ENCODE measurements around the gene EGLN3. TPM values are rescaled to one million over a fixed set of nuclear protein-coding genes. Genes with fewer than 3 reads are reported as not detected.

The EGLN3 gene
- polyA plus RNA-seq, 1 donor from 2014 or later: not detected

DNA sequence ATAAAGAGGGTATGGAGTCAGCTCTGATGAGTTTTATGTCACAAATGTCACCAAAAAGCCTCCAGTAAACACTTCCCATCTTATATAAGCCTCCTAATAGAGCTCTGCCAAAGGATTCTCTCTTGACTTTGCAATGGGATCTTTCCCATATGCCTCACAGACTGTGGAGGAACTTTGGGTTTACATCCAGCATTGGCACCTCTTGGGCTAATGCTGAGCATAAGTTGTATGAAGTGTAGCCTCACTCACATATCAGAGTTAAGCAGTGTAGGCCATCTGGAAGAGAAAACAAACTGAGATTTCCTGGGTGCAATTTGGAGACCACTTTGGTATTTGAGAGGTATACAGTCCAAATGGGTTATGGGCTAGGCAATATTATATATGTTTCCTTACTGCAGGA is 24.9 kb downstream of the EGLN3 start:
- no peak overlapping the region for H2AFZ ChIP-seq (ENCODE audit: low read depth, low read length)
- H3K27ac ChIP-seq (ENCODE audit: low read length): no peak overlapping the region
- no peak overlapping the region for H3K9ac ChIP-seq (ENCODE audit: low read length)
- no peaks in the 10 kb centered on the region for H3K9me3 ChIP-seq (ENCODE audit: low read length)
- H3K36me3 ChIP-seq (ENCODE audit: insufficient read depth, low read length): no peaks in the 10 kb centered on the region
- no peaks in the 10 kb centered on the region for H3K79me2 ChIP-seq (replicated peaks; ENCODE audit: insufficient read depth, low read length)
- no peak overlapping the region for H3K4me3 ChIP-seq (ENCODE audit: low read length)
- TF ChIP-seq RAD21 (conservative IDR thresholded peaks at IDR 0.05): no peak
- TF ChIP-seq TAF1 (IDR thresholded peaks at IDR 0.05; ENCODE audit: low read depth): no peak
- TF ChIP-seq, protein P1, sequence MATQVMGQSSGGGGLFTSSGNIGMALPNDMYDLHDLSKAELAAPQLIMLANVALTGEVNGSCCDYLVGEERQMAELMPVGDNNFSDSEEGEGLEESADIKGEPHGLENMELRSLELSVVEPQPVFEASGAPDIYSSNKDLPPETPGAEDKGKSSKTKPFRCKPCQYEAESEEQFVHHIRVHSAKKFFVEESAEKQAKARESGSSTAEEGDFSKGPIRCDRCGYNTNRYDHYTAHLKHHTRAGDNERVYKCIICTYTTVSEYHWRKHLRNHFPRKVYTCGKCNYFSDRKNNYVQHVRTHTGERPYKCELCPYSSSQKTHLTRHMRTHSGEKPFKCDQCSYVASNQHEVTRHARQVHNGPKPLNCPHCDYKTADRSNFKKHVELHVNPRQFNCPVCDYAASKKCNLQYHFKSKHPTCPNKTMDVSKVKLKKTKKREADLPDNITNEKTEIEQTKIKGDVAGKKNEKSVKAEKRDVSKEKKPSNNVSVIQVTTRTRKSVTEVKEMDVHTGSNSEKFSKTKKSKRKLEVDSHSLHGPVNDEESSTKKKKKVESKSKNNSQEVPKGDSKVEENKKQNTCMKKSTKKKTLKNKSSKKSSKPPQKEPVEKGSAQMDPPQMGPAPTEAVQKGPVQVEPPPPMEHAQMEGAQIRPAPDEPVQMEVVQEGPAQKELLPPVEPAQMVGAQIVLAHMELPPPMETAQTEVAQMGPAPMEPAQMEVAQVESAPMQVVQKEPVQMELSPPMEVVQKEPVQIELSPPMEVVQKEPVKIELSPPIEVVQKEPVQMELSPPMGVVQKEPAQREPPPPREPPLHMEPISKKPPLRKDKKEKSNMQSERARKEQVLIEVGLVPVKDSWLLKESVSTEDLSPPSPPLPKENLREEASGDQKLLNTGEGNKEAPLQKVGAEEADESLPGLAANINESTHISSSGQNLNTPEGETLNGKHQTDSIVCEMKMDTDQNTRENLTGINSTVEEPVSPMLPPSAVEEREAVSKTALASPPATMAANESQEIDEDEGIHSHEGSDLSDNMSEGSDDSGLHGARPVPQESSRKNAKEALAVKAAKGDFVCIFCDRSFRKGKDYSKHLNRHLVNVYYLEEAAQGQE (IDR thresholded peaks at IDR 0.05; ENCODE audit: borderline replicate concordance): no peak
- no peak for TF ChIP-seq SMC3 (conservative IDR thresholded peaks at IDR 0.05; ENCODE audit: poor library complexity)
- TF ChIP-seq POLR2AphosphoS5 (IDR thresholded peaks at IDR 0.05): no peak
- TF ChIP-seq MXI1 (conservative IDR thresholded peaks at IDR 0.05; ENCODE audit: poor library complexity, severe bottlenecking): no peak
- TF ChIP-seq EP300 (conservative IDR thresholded peaks at IDR 0.05; ENCODE audit: poor library complexity, severe bottlenecking): no peak
- no peaks in the 10 kb centered on the region for H4K20me1 ChIP-seq (ENCODE audit: insufficient read depth)
- no peaks in the 10 kb centered on the region for H3K27me3 ChIP-seq (ENCODE audit: insufficient read depth, low read depth, low read length)
- H3K4me2 ChIP-seq (ENCODE audit: low read length): no peak overlapping the region
- peaks cover 3% of the 10 kb centered on the region for H3F3A ChIP-seq (ENCODE audit: insufficient read depth, low read length, poor library complexity, severe bottlenecking)
- H3K9me2 ChIP-seq (ENCODE audit: insufficient read depth, low read length): no peaks in the 10 kb centered on the region

DNA sequence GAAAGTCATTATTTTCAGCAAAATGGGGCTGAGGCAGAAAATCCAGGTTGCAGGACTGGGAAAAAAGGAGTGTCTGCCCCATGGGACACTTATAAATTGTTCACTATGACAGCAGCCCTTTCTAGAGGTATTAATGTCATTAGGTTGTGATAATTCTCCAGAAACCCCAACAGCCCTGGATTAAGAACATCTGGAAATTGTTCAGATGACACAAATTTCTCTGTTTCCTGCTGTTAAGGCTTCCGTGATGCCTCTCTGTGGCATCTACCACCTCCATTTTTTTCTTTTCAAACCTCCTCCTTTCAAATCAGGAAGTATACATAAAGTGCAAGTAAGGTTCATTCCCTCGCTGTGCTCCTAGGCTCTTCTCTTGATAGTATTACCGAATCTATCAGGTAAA is 25.6 kb downstream of the EGLN3 start:
- Histone ChIP-seq H3K36me3 (ENCODE audit: insufficient read depth, low read length) (no peaks in the 10 kb centered on the region), H3K9me2 (ENCODE audit: insufficient read depth, low read length) (no peaks in the 10 kb centered on the region), H3K79me2 (replicated peaks; ENCODE audit: insufficient read depth, low read length) (no peaks in the 10 kb centered on the region), H2AFZ (ENCODE audit: low read depth, low read length) (no peak overlapping the region), H3K4me2 (ENCODE audit: low read length) (no peak overlapping the region), H3K9ac (ENCODE audit: low read length) (no peak overlapping the region), H3K27ac (ENCODE audit: low read length) (no peak overlapping the region), H3F3A (ENCODE audit: insufficient read depth, low read length, poor library complexity, severe bottlenecking) (peaks cover 3% of the 10 kb centered on the region), H4K20me1 (ENCODE audit: insufficient read depth) (no peaks in the 10 kb centered on the region), H3K9me3 (ENCODE audit: low read length) (no peaks in the 10 kb centered on the region), H3K4me3 (ENCODE audit: low read length) (no peak overlapping the region), H3K27me3 (ENCODE audit: insufficient read depth, low read depth, low read length) (no peaks in the 10 kb centered on the region)
- TF ChIP-seq POLR2AphosphoS5 (IDR thresholded peaks at IDR 0.05) (no peak), SMC3 (conservative IDR thresholded peaks at IDR 0.05; ENCODE audit: poor library complexity) (no peak), RAD21 (conservative IDR thresholded peaks at IDR 0.05) (no peak), TAF1 (IDR thresholded peaks at IDR 0.05; ENCODE audit: low read depth) (no peak), EP300 (conservative IDR thresholded peaks at IDR 0.05; ENCODE audit: poor library complexity, severe bottlenecking) (no peak), EZH2 (IDR thresholded peaks at IDR 0.05; ENCODE audit: borderline replicate concordance, insufficient read depth, low read length, poor library complexity, severe bottlenecking) (no peak), MXI1 (conservative IDR thresholded peaks at IDR 0.05; ENCODE audit: poor library complexity, severe bottlenecking) (no peak)
- TF ChIP-seq, protein P1 (IDR thresholded peaks at IDR 0.05; ENCODE audit: borderline replicate concordance): no peak
- TF ChIP-seq, protein P2, sequence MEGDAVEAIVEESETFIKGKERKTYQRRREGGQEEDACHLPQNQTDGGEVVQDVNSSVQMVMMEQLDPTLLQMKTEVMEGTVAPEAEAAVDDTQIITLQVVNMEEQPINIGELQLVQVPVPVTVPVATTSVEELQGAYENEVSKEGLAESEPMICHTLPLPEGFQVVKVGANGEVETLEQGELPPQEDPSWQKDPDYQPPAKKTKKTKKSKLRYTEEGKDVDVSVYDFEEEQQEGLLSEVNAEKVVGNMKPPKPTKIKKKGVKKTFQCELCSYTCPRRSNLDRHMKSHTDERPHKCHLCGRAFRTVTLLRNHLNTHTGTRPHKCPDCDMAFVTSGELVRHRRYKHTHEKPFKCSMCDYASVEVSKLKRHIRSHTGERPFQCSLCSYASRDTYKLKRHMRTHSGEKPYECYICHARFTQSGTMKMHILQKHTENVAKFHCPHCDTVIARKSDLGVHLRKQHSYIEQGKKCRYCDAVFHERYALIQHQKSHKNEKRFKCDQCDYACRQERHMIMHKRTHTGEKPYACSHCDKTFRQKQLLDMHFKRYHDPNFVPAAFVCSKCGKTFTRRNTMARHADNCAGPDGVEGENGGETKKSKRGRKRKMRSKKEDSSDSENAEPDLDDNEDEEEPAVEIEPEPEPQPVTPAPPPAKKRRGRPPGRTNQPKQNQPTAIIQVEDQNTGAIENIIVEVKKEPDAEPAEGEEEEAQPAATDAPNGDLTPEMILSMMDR (IDR thresholded peaks at IDR 0.05; ENCODE audit: poor library complexity, severe bottlenecking): no peak

Measured in neural cell (in vitro differentiated cells).